Type B pancreatic cell (in vitro differentiated cells): ENCODE measurements around the gene PREP. TPM values are rescaled to one million over a fixed set of nuclear protein-coding genes. Genes with fewer than 3 reads are reported as not detected.

Experiments used
- DNase-seq: peaks from one replicate; pipeline ENCODE4 v3.0.0; 2021; ENCODE audit warnings: mixed read lengths; ENCODE audit not compliant: unreplicated experiment; ENCODE audit errors: extremely low spot score
- H3K27ac Mint-ChIP-seq: 2 replicates; pipeline ENCODE4 v1.8.0; 2021; ENCODE audit warnings: mild to moderate bottlenecking, mixed read lengths
- H3K27me3 Mint-ChIP-seq: 2 replicates; pipeline ENCODE4 v1.8.0; 2021; ENCODE audit warnings: mixed read lengths
- H3K36me3 Mint-ChIP-seq: 2 replicates; pipeline ENCODE4 v1.8.0; 2021; ENCODE audit warnings: mixed read lengths
- H3K4me1 Mint-ChIP-seq: one replicate; pipeline ENCODE4 v1.8.0; 2021; ENCODE audit warnings: mixed read lengths; ENCODE audit not compliant: unreplicated experiment
- H3K4me3 Mint-ChIP-seq: 2 replicates; pipeline ENCODE4 v1.8.0; 2021; ENCODE audit warnings: mild to moderate bottlenecking, mixed read lengths
- H3K9me3 Mint-ChIP-seq: 2 replicates; pipeline ENCODE4 v1.8.0; 2021; ENCODE audit warnings: mixed read lengths
- CTCF ChIP-seq: fragments of 200-600 bp; sonication (generic); conservative IDR thresholded peaks from 2 replicates; pipeline ENCODE4 v1.5.0; 2021; ENCODE audit warnings: antibody characterized with exemption, mild to moderate bottlenecking
- long read RNA-seq: library from polyadenylated mRNA; unstranded; transcript quantifications from one replicate; pipeline ENCODE4 v2.0.0, GENCODE V29; 2020
- total RNA-seq: library from RNA; stranded (reverse); gene quantifications from 2 replicates; pipeline ENCODE4 v1.2.1, GENCODE V29; 2021; ENCODE audit warnings: low replicate concordance

Gene PREP
- 41.9 and 54.4 TPM in 2 replicates for total RNA-seq
- long read RNA-seq, transcript PREP-201 (15 exons, 2,905 nt), result major isoform, 12 of 20 reads
- long read RNA-seq, partial matches to known transcripts, result 4 of 20 reads
- long read RNA-seq, other reads (novel, unspliced or antisense), result 4 of 20 reads

- H3K4me3 Mint-ChIP-seq, result peak within 1 kb of the TSS; percentile 92
- peaks cover 2% of the 10 kb centered on the region for H3K27me3 Mint-ChIP-seq
- peak; percentile 89 for TF ChIP-seq CTCF
- no peaks in the 10 kb centered on the region for H3K36me3 Mint-ChIP-seq
- peaks cover 36% of the 10 kb centered on the region for H3K4me1 Mint-ChIP-seq
- peak; percentile 92 for DNase-seq
- H3K9me3 Mint-ChIP-seq, result no peaks in the 10 kb centered on the region
- peak within 1 kb of the TSS; percentile 79 for H3K27ac Mint-ChIP-seq
Measured at GRCh38 chr6:105402939-105403935, at the start of gene PREP. TSS of gene PREP (minus strand) at chr6:105403082. CDS start at chr6:105402891, 191 bp downstream.

- H3K4me3 Mint-ChIP-seq, result no peak overlapping the region
- no peaks in the 10 kb centered on the region for H3K9me3 Mint-ChIP-seq
- no peaks in the 10 kb centered on the region for H3K4me1 Mint-ChIP-seq
- no peak for DNase-seq
- no peak for TF ChIP-seq CTCF
- H3K27me3 Mint-ChIP-seq, result peaks cover 14% of the 10 kb centered on the region
- no peaks in the 10 kb centered on the region for H3K36me3 Mint-ChIP-seq
- no peak overlapping the region for H3K27ac Mint-ChIP-seq
Measured at GRCh38 chr6:105452376-105452775, 49.5 kb upstream of the PREP start.

GRCh38 chr6:105449756-105450390 is 47.0 kb upstream of the PREP start:
- Mint-ChIP-seq H3K36me3 (no peaks in the 10 kb centered on the region), H3K27ac (no peak overlapping the region), H3K27me3 (peaks cover 20% of the 10 kb centered on the region), H3K9me3 (no peaks in the 10 kb centered on the region), H3K4me1 (no peaks in the 10 kb centered on the region), H3K4me3 (no peak overlapping the region)
- DNase-seq, result no peak
- no peak for TF ChIP-seq CTCF

DNA sequence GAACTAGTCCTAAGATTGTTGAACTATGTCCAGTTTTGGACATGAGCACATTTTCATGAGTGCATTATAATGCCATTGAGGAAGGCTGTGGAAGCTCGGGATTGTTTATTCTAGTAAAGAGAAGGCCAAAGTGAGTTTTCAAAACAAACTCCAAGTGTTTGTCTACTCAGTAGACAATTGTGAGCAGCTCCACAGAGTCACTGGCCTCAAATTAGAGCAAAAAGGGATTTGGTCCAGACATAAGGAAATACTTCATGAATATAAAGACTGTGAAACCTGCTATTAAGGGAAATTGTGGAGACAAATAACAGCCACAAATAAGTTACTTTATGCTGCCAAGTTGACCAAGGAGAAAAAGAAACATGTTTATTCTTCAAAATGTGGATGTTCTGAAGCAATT is 42.6 kb upstream of the PREP start:
- no peak overlapping the region for H3K27ac Mint-ChIP-seq
- no peaks in the 10 kb centered on the region for H3K4me1 Mint-ChIP-seq
- no peak for DNase-seq
- no peak for TF ChIP-seq CTCF
- H3K36me3 Mint-ChIP-seq, result no peaks in the 10 kb centered on the region
- peaks cover 14% of the 10 kb centered on the region for H3K27me3 Mint-ChIP-seq
- H3K4me3 Mint-ChIP-seq, result no peak overlapping the region
- H3K9me3 Mint-ChIP-seq, result peaks cover 6% of the 10 kb centered on the region

DNA sequence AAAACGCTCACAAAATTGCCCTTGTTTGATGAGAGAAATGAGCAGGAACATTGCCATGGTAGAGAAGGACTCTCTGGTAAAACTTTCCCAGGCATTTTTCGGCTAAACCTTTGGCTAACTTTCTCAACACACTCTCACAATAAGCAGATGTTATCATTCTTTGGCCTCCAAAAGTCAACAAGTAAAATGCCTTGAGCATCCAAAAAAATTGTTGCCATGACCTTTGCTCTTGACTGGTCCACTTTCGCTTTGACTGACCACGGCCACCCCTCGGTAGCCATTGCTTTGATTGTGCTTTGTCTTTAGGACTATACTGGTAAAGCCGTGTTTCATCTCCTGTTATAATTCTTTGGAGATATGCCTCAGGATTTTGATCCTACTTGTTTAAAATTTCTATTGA is 41.1 kb upstream of the PREP start:
- no peaks in the 10 kb centered on the region for H3K36me3 Mint-ChIP-seq
- H3K27me3 Mint-ChIP-seq, result peaks cover 14% of the 10 kb centered on the region
- no peaks in the 10 kb centered on the region for H3K4me1 Mint-ChIP-seq
- DNase-seq, result no peak
- H3K27ac Mint-ChIP-seq, result no peak overlapping the region
- no peak for TF ChIP-seq CTCF
- H3K4me3 Mint-ChIP-seq, result no peak overlapping the region
- peaks cover 6% of the 10 kb centered on the region for H3K9me3 Mint-ChIP-seq
